H54 (cell line): Measurements from ENCODE around the gene ATP10A.

Source experiments
- DNase-seq: peaks from one replicate; pipeline ENCODE4 v3.0.0; 2011; ENCODE audit warnings: low spot score, mixed read lengths; ENCODE audit not compliant: insufficient read length
- FAIRE-seq: peaks from 3 replicates; lab custom pipeline; 2011; peaks lifted over from hg19 to GRCh38; lab: Jason Lieb, UNC
- POLR2A ChIP-seq: IDR thresholded peaks from 2 replicates; pipeline ENCODE4 v1.6.1; 2011; ENCODE audit warnings: low read depth, mild to moderate bottlenecking, low read length

Gene ATP10A

GRCh38 chr15:25711164-25711563 lies 152.0 kb downstream of the ATP10A start:
- DNase-seq (no peak), FAIRE-seq (no peak)
- TF ChIP-seq POLR2A = no peak

GRCh38 chr15:25710184-25710583 lies 152.9 kb downstream of the ATP10A start:
- FAIRE-seq = no peak
- TF ChIP-seq POLR2A = no peak
- no peak for DNase-seq

GRCh38 chr15:25709437-25710159 lies 153.5 kb downstream of the ATP10A start:
- no peak for FAIRE-seq
- no peak for DNase-seq
- TF ChIP-seq POLR2A = no peak

GRCh38 chr15:25708391-25708790 lies 154.7 kb downstream of the ATP10A start:
- FAIRE-seq = no peak
- no peak for TF ChIP-seq POLR2A
- DNase-seq = no peak

- no peak for TF ChIP-seq POLR2A
- DNase-seq = no peak
- no peak for FAIRE-seq
Observed at GRCh38 chr15:25707656-25708365, 155.3 kb downstream of the ATP10A start.

GRCh38 chr15:25706176-25706955 lies 156.8 kb downstream of the ATP10A start:
- FAIRE-seq (no peak), DNase-seq (no peak)
- no peak for TF ChIP-seq POLR2A

GRCh38 chr15:25705433-25706115 lies 157.6 kb downstream of the ATP10A start:
- DNase-seq (no peak), FAIRE-seq (no peak)
- no peak for TF ChIP-seq POLR2A

- no peak for FAIRE-seq
- TF ChIP-seq POLR2A = no peak
- no peak for DNase-seq
Observed at GRCh38 chr15:25703726-25704125, 159.4 kb downstream of the ATP10A start.

- DNase-seq = no peak
- no peak for FAIRE-seq
- TF ChIP-seq POLR2A = no peak
Observed at GRCh38 chr15:25701721-25702465, 161.2 kb downstream of the ATP10A start.

GRCh38 chr15:25700916-25701315 lies 162.2 kb downstream of the ATP10A start:
- TF ChIP-seq POLR2A = no peak
- no peak for FAIRE-seq
- no peak for DNase-seq

- no peak for FAIRE-seq
- no peak for TF ChIP-seq POLR2A
- no peak for DNase-seq
Observed at GRCh38 chr15:25697586-25697985, 165.5 kb downstream of the ATP10A start.

- no peak for FAIRE-seq
- TF ChIP-seq POLR2A = no peak
- no peak for DNase-seq
Observed at GRCh38 chr15:25695875-25696760, 167.0 kb downstream of the ATP10A start.
